ENCODE measurements around the gene SCGB1C2. TPM values are rescaled to one million over a fixed set of nuclear protein-coding genes. Genes with fewer than 3 reads are reported as not detected.

Gene SCGB1C2
- total RNA-seq, 1 donor from 2014 or later: not detected

GRCh38 chr17:144936-145670, 7.7 kb downstream of the SCGB1C2 start:
- H3K36me3 Mint-ChIP-seq (ENCODE audit: low read depth): no peaks in the 10 kb centered on the region
- intact Hi-C loops (cut with micrococcal nuclease): loop anchor here (2.0 to 5.0 kb wide), 2 partner anchors 556 to 837 kb away; no protein-coding TSS in a partner anchor

GRCh38 chr17:145671-146541, 8.5 kb downstream of the SCGB1C2 start:
- intact Hi-C loops (cut with micrococcal nuclease): loop anchor here (2.0 kb wide), 1 partner anchor 555 kb away; no protein-coding TSS in a partner anchor
- Mint-ChIP-seq H3K27me3 (peaks cover 5% of the 10 kb centered on the region), H3K4me3 (no peak overlapping the region), H3K27ac (no peak overlapping the region), H3K4me1 (peaks cover 5% of the 10 kb centered on the region), H3K36me3 (ENCODE audit: low read depth) (no peaks in the 10 kb centered on the region), H3K9me3 (no peaks in the 10 kb centered on the region)
- DNase-seq: peak; percentile 52

More at GRCh38 chr17:144936-145670, 7.7 kb downstream of the SCGB1C2 start:
- H3K27ac Mint-ChIP-seq: no peak overlapping the region
- H3K27me3 Mint-ChIP-seq: peaks cover 5% of the 10 kb centered on the region
- no peaks in the 10 kb centered on the region for H3K9me3 Mint-ChIP-seq
- no peak overlapping the region for H3K4me3 Mint-ChIP-seq
- peak; percentile 55 for DNase-seq
- H3K4me1 Mint-ChIP-seq: peaks cover 5% of the 10 kb centered on the region

- no peak overlapping the region for H3K4me3 Mint-ChIP-seq
- no peak for DNase-seq
- H3K27ac Mint-ChIP-seq: no peak overlapping the region
- H3K36me3 Mint-ChIP-seq (ENCODE audit: low read depth): no peaks in the 10 kb centered on the region
- peaks cover 5% of the 10 kb centered on the region for H3K27me3 Mint-ChIP-seq
- intact Hi-C loops (cut with micrococcal nuclease): no loop called here
- no peaks in the 10 kb centered on the region for H3K9me3 Mint-ChIP-seq
- peaks cover 5% of the 10 kb centered on the region for H3K4me1 Mint-ChIP-seq
Measured at GRCh38 chr17:146546-146945, 9.2 kb downstream of the SCGB1C2 start.

GRCh38 chr17:146983-147761, 9.8 kb downstream of the SCGB1C2 start:
- H3K4me1 Mint-ChIP-seq: peaks cover 5% of the 10 kb centered on the region

GRCh38 chr17:147796-148740, 10.7 kb downstream of the SCGB1C2 start:
- no peaks in the 10 kb centered on the region for H3K9me3 Mint-ChIP-seq
- DNase-seq: peak; percentile 50
- intact Hi-C loops (cut with micrococcal nuclease): no loop called here
- H3K27ac Mint-ChIP-seq: no peak overlapping the region
- peaks cover 3% of the 10 kb centered on the region for H3K27me3 Mint-ChIP-seq
- no peaks in the 10 kb centered on the region for H3K36me3 Mint-ChIP-seq (ENCODE audit: low read depth)
- H3K4me1 Mint-ChIP-seq: peaks cover 5% of the 10 kb centered on the region
- H3K4me3 Mint-ChIP-seq: no peak overlapping the region

More at GRCh38 chr17:146983-147761, 9.8 kb downstream of the SCGB1C2 start:
- intact Hi-C loops (cut with micrococcal nuclease): no loop called here
- no peaks in the 10 kb centered on the region for H3K36me3 Mint-ChIP-seq (ENCODE audit: low read depth)
- H3K27ac Mint-ChIP-seq: no peak overlapping the region
- peak; percentile 45 for DNase-seq
- H3K27me3 Mint-ChIP-seq: peaks cover 4% of the 10 kb centered on the region
- no peaks in the 10 kb centered on the region for H3K9me3 Mint-ChIP-seq
- H3K4me3 Mint-ChIP-seq: no peak overlapping the region

GRCh38 chr17:148757-149156, 11.4 kb downstream of the SCGB1C2 start:
- intact Hi-C loops (cut with micrococcal nuclease): no loop called here
- Mint-ChIP-seq H3K27me3 (no peaks in the 10 kb centered on the region), H3K4me1 (no peaks in the 10 kb centered on the region), H3K27ac (no peak overlapping the region), H3K4me3 (no peak overlapping the region), H3K9me3 (no peaks in the 10 kb centered on the region), H3K36me3 (ENCODE audit: low read depth) (no peaks in the 10 kb centered on the region)
- DNase-seq: no peak

GRCh38 chr17:149231-149630, 11.9 kb downstream of the SCGB1C2 start:
- no peaks in the 10 kb centered on the region for H3K4me1 Mint-ChIP-seq
- H3K27ac Mint-ChIP-seq: no peak overlapping the region
- H3K9me3 Mint-ChIP-seq: no peaks in the 10 kb centered on the region
- DNase-seq: peak; percentile 32
- no peaks in the 10 kb centered on the region for H3K27me3 Mint-ChIP-seq
- no peak overlapping the region for H3K4me3 Mint-ChIP-seq
- H3K36me3 Mint-ChIP-seq (ENCODE audit: low read depth): no peaks in the 10 kb centered on the region
- intact Hi-C loops (cut with micrococcal nuclease): no loop called here

- H3K4me1 Mint-ChIP-seq: no peaks in the 10 kb centered on the region
- no peaks in the 10 kb centered on the region for H3K36me3 Mint-ChIP-seq (ENCODE audit: low read depth)
- peak; percentile 41 for DNase-seq
- no peak overlapping the region for H3K4me3 Mint-ChIP-seq
- H3K27me3 Mint-ChIP-seq: no peaks in the 10 kb centered on the region
- H3K27ac Mint-ChIP-seq: no peak overlapping the region
- intact Hi-C loops (cut with micrococcal nuclease): no loop called here
- H3K9me3 Mint-ChIP-seq: no peaks in the 10 kb centered on the region
Measured at GRCh38 chr17:149897-150584, 12.7 kb downstream of the SCGB1C2 start.

GRCh38 chr17:151004-151403, 13.6 kb downstream of the SCGB1C2 start:
- Mint-ChIP-seq H3K9me3 (no peaks in the 10 kb centered on the region), H3K4me3 (no peak overlapping the region), H3K27me3 (no peaks in the 10 kb centered on the region), H3K27ac (no peak overlapping the region), H3K4me1 (no peaks in the 10 kb centered on the region), H3K36me3 (ENCODE audit: low read depth) (no peaks in the 10 kb centered on the region)
- intact Hi-C loops (cut with micrococcal nuclease): no loop called here
- no peak for DNase-seq

- H3K4me3 Mint-ChIP-seq: no peak overlapping the region
- H3K9me3 Mint-ChIP-seq: no peaks in the 10 kb centered on the region
- H3K27me3 Mint-ChIP-seq: no peaks in the 10 kb centered on the region
- intact Hi-C loops (cut with micrococcal nuclease): no loop called here
- H3K4me1 Mint-ChIP-seq: no peaks in the 10 kb centered on the region
- no peaks in the 10 kb centered on the region for H3K36me3 Mint-ChIP-seq (ENCODE audit: low read depth)
- DNase-seq: no peak
- H3K27ac Mint-ChIP-seq: no peak overlapping the region
Measured at GRCh38 chr17:151886-152859, 14.8 kb downstream of the SCGB1C2 start.

- H3K36me3 Mint-ChIP-seq (ENCODE audit: low read depth): no peaks in the 10 kb centered on the region
Measured at GRCh38 chr17:152860-153420, 15.6 kb downstream of the SCGB1C2 start.

More at GRCh38 chr17:152860-153420, 15.6 kb downstream of the SCGB1C2 start:
- Mint-ChIP-seq H3K27ac (no peak overlapping the region), H3K27me3 (no peaks in the 10 kb centered on the region), H3K9me3 (no peaks in the 10 kb centered on the region), H3K4me3 (no peak overlapping the region), H3K4me1 (no peaks in the 10 kb centered on the region)
- DNase-seq: no peak
- intact Hi-C loops (cut with micrococcal nuclease): no loop called here

All from activated CD4-positive, alpha-beta T cell treated with anti-CD3 and anti-CD28 coated beads, Interleukin-2, amount 10 ng/mL, durations not matched to agents 24 days and 14 days (primary cell).